T follicular helper cell (primary cell): Measurements from ENCODE around the gene SYNDIG1.

Experiments used
- DNase-seq: peaks from one replicate; pipeline ENCODE4 v3.0.0-alpha.2; 2020; ENCODE audit warnings: low read depth

The SYNDIG1 gene

DNA sequence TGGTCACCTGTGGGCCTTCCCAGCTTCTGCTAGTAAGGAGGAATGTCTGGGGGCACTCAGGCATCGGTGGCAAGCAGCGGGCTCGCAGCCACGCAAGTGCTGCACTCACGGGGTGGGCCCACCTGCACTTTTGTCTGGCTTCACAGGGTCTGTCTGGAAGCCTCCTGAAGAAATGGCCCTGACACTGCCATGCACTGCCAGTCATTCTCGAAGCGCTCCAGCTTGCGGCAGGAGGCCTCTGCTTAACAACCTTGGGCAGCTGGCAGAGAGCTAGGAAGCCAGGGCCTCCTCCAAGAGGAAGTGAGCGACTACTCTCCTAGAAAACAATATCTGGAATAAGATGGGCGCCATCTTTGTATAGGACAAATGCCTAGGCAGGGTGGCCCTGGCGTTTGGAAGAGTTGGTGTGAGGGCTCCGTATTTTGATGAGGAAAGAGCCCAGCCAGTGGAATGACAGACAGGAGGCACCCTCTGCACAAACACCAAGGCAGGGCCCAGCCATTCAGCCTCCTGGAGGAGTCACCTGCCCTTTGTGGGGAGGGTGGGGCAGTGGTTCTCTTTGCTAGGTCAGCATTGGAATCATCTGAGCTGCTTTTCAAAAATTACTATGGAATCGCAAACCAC is 113.9 kb downstream of the SYNDIG1 start:
- no peak for DNase-seq

DNA sequence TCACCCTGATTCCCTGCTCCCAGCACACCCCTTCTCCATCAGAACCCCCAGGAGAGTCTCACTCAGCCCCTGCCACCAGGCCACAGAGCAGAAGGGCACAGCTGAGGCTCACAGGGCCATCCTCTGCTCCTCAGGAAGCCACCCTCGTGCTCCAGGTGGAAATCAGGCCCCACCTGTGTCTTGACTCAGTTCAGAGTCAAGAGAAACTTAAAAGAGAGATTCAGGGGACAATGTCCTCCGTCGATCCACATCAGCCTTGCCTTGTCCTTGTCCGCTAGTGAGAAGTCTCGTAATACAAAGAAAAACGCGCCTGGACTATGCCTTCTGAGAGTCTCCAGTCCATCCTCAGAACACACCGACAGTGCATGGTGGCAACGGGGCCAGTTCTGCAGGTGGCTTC is 114.6 kb downstream of the SYNDIG1 start:
- no peak for DNase-seq

- no peak for DNase-seq
Measured at GRCh38 chr20:24584538-24585356, 115.3 kb downstream of the SYNDIG1 start.

- no peak for DNase-seq
Measured at GRCh38 chr20:24585796-24586522, 116.5 kb downstream of the SYNDIG1 start.

GRCh38 chr20:24586523-24586840 is 117.1 kb downstream of the SYNDIG1 start:
- DNase-seq, result no peak

- DNase-seq, result no peak
Measured at GRCh38 chr20:24587384-24588046, 118.1 kb downstream of the SYNDIG1 start.

DNA sequence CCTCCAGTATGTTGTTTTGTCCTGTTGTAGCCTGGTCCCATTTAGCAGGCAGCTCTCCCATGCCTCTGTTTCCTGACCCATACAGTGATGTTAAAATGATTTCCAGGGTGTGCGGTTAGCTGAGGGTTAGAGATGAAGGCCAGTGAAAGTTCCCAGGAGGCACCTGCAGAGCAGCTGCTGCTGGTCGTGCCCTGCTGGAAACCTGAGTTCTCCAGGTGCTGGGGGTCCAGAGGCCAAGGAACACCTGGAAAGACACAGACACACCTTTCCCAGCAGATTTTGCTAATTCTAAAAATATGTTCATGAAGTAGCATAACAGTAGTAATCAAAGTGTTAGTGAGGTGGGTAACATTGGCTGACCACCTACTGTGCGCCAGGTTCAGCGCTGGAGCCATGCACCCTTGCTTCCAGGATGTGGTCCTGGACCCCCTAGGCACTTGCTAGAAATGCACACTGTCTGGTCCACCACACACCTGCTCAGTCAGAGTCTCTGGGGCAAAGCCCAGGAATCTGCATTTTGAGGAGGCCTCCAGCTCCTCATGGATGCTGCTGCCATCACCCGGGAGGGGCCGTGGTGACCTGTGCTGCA is 118.7 kb downstream of the SYNDIG1 start:
- DNase-seq, result no peak

GRCh38 chr20:24588725-24589340 is 119.4 kb downstream of the SYNDIG1 start:
- no peak for DNase-seq

DNA sequence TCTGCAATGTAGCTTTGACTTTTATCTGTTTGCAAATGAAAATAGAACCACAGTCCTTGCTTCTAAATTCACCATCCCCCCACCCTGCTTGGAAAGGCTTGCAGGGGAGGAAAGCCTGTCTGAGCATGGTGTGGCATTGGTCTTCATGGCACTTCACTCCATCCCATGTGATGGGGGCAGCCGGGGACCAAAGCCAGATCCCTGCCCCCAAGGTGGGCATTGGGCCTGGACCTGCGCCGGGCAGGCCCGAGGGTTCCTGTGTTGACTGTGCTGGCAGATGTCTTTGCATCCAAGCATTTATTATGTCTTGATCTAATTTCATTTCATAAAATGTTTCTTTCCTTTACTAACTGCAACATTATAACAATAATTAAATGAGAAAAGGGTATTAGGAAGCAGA is 120.0 kb downstream of the SYNDIG1 start:
- DNase-seq, result no peak

GRCh38 chr20:24589815-24590177 is 120.4 kb downstream of the SYNDIG1 start:
- DNase-seq, result no peak

GRCh38 chr20:24590178-24590982 is 121.0 kb downstream of the SYNDIG1 start:
- no peak for DNase-seq

DNA sequence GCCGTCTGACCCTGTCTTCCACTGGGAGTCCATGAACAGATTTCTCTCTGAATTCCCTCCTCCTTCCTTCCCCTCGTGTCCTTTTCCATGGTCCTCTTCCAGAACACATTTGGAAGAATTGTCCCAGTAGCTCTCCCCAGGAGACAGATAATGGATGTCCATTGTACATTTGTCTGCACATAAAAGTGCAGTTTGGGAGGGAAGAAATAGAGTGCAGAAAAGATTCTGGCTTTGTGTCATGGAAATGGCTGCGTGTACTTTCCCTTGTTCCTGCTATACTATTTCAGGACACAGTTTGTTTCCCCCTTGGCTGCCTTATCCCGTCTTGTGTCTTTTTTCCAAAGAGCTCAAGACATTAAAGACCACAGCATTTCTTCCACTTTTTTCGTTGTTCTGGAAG is 127.6 kb downstream of the SYNDIG1 start:
- DNase-seq, result no peak

DNA sequence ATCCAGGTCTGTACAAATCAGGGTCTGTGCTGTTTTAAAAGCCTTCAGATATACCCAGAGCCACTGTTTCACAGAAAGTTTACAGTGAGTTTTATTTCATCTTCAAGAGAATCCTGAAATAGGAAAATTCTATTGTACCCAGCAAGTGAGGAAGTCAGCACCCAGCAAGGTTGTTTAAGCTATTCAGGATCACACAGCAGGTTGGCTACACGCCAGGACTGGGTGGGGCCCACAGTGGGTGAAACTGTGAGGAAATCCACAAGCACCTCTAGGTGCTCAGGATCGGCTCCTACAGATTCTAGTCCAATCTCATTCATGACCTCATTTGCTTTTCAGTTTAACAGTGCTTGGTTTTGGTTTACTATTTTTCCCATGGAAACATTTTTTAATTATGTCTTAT is 128.9 kb downstream of the SYNDIG1 start:
- DNase-seq, result no peak

- DNase-seq, result no peak
Measured at GRCh38 chr20:24598996-24599395, 129.6 kb downstream of the SYNDIG1 start.

DNA sequence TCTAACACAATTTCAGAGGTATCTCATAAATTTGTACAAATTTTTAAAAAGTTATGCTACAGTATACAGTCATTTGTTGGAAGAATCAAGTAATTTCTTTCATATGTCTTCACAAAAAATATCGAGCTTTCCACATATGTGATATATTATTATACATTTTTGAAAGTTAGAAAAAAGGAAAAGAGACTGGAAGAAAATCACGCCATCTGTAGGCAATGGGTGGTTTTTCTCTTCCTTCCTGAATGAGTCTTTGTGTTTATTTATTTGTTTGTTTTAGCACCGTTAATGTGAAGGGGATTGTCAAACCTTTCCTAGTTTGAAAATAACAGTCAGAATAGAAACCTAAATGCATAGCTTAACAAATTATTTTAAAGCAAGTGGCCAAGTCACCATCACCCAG is 130.6 kb downstream of the SYNDIG1 start:
- no peak for DNase-seq

- DNase-seq, result no peak
Measured at GRCh38 chr20:24603454-24603853, 134.0 kb downstream of the SYNDIG1 start.

DNA sequence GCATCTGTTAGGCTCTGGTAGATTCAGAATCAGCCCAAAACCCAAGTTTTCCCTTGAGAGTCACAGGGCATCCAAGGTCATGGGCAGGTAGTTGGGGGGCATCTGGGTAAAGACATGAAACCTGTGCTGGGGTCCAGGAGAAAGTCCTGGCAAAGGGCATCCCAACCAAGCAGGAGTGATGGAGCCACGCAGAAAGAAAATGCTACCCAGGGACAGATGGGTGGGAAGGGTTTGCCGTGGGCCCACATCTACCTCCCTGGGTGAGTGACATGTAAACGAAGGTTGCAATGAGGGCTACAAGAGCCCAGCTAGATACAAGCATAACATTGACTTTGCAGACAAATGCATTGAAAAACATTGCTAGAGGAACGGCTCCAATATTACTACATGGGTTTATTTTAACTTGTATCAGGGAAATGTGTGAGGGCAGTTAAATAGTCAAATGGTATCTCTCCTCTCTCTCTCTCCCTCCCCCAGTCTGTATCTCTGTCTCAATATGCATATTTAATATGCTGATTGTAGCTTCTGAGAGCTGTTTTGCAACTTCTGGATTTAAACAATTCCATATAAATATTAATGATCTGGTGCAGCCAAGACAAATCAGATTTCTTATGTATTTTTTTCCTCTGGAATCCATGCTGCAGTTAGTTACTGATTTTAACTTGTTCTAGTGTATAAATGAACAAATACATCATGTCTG is 135.7 kb downstream of the SYNDIG1 start:
- no peak for DNase-seq

GRCh38 chr20:24605937-24606455 is 136.6 kb downstream of the SYNDIG1 start:
- DNase-seq, result no peak

GRCh38 chr20:24607402-24607801 is 138.0 kb downstream of the SYNDIG1 start:
- DNase-seq, result no peak
